Activated CD4-positive, alpha-beta T cell treated with anti-CD3 and anti-CD28 coated beads, Interleukin-2, amount 50 U/mL, for 4 hours (primary cell): ENCODE data around the gene ITIH3.

ENCODE experiments used
- DNase-seq, 2 experiments: peaks; one replicate each; pipeline ENCODE4 v3.0.0-alpha.2; 2020

Gene ITIH3

GRCh38 chr3:52795298-52795900, 803 bp downstream of the ITIH3 start:
- no peak for DNase-seq

GRCh38 chr3:52796411-52796810, 1.8 kb downstream of the ITIH3 start:
- DNase-seq, result no peak

GRCh38 chr3:52798376-52798977, 3.9 kb downstream of the ITIH3 start:
- DNase-seq, result no peak

GRCh38 chr3:52798978-52799476, 4.4 kb downstream of the ITIH3 start:
- no peak for DNase-seq

GRCh38 chr3:52800079-52800478, 5.5 kb downstream of the ITIH3 start:
- DNase-seq, result no peak

- DNase-seq, result no peak
Observed at GRCh38 chr3:52801839-52802238, 7.2 kb downstream of the ITIH3 start.

- DNase-seq, result no peak
Observed at GRCh38 chr3:52805270-52806039, 10.9 kb downstream of the ITIH3 start.

- no peak for DNase-seq
Observed at GRCh38 chr3:52809149-52809548, 14.6 kb downstream of the ITIH3 start.

- no peak for DNase-seq
Observed at GRCh38 chr3:52809662-52810377, 15.2 kb downstream of the ITIH3 start.

- DNase-seq, result no peak
Observed at GRCh38 chr3:52810923-52811322, 16.3 kb downstream of the ITIH3 start.

GRCh38 chr3:52811452-52812011, 16.9 kb downstream of the ITIH3 start:
- DNase-seq, result no peak

GRCh38 chr3:52813810-52814209, 19.2 kb downstream of the ITIH3 start:
- DNase-seq, result no peak

GRCh38 chr3:52816199-52816598, 21.6 kb downstream of the ITIH3 start:
- DNase-seq, result no peak

- no peak for DNase-seq
Observed at GRCh38 chr3:52816654-52817053, 22.1 kb downstream of the ITIH3 start.

- no peak for DNase-seq
Observed at GRCh38 chr3:52817221-52817620, 22.6 kb downstream of the ITIH3 start.

- DNase-seq, result no peak
Observed at GRCh38 chr3:52817860-52818259, 23.3 kb downstream of the ITIH3 start.

GRCh38 chr3:52819936-52820335, 25.3 kb downstream of the ITIH3 start:
- DNase-seq, result no peak

- DNase-seq, result no peak
Observed at GRCh38 chr3:52820736-52821135, 26.1 kb downstream of the ITIH3 start.

GRCh38 chr3:52822363-52822762, 27.8 kb downstream of the ITIH3 start:
- no peak for DNase-seq

- DNase-seq, result no peak
Observed at GRCh38 chr3:52824037-52824436, 29.4 kb downstream of the ITIH3 start.

- DNase-seq, result no peak
Observed at GRCh38 chr3:52827441-52827840, 32.8 kb downstream of the ITIH3 start.

GRCh38 chr3:52827866-52828376, 33.3 kb downstream of the ITIH3 start:
- no peak for DNase-seq

GRCh38 chr3:52829482-52829881, 34.9 kb downstream of the ITIH3 start:
- no peak for DNase-seq
